ENCODE data around the gene TSC22D3.

- TF ChIP-seq POLR2A (IDR thresholded peaks at IDR 0.05) (no peak), CTCF (IDR thresholded peaks at IDR 0.05) (no peak)
Measured at GRCh38 chrX:107667426-107667825, 108.2 kb downstream of the TSC22D3 start.

Data from uterus (tissue), 2 donors.